Neutrophil (primary cell): Measurements from ENCODE around the gene CD63.
A peak's percentile ranks its signal among the peaks of the same experiment; 100 is the strongest.

Source experiments
- H3K27ac ChIP-seq: fragments of 200-600 bp; sonication (generic); 2 replicates; pipeline ENCODE4 v1.5.1; 2016; ENCODE audit warnings: mild to moderate bottlenecking, moderate library complexity
- H3K27me3 ChIP-seq: fragments of 200-600 bp; sonication (generic); 2 replicates; pipeline ENCODE4 v1.6.0; 2016; ENCODE audit warnings: mild to moderate bottlenecking
- H3K36me3 ChIP-seq: fragments of 200-600 bp; sonication (generic); 2 replicates; pipeline ENCODE4 v1.5.1; 2017
- H3K4me1 ChIP-seq, 2 experiments: fragments of 200-600 bp in 1 of 2; sonication (generic) in 1 of 2; 1 replicate in 1 of 2; 2 replicates in 1 of 2; pipeline versions ENCODE4 v1.5.1 to v1.6.1; 2013 to 2016; ENCODE audit warnings: low read depth in 1 of 2, low read length in 1 of 2, mild to moderate bottlenecking in 1 of 2, moderate library complexity in 1 of 2; ENCODE audit not compliant: control insufficient read depth in 1 of 2, insufficient read depth in 1 of 2
- H3K4me3 ChIP-seq, 2 experiments: fragments of 200-600 bp in 1 of 2; sonication (generic) in 1 of 2; 1 replicate in 1 of 2; 2 replicates in 1 of 2; pipeline ENCODE4 v1.5.1; 2013 to 2016; ENCODE audit warnings: low read depth in 1 of 2, low read length in 1 of 2, mild to moderate bottlenecking in 1 of 2, moderate library complexity in 1 of 2
- H3K9me3 ChIP-seq: fragments of 200-600 bp; sonication (generic); 2 replicates; pipeline ENCODE4 v1.5.1; 2016
- CTCF ChIP-seq: fragments of 200-600 bp; sonication (generic); IDR thresholded peaks from 2 replicates; pipeline ENCODE4 v1.5.1; 2016; ENCODE audit warnings: antibody characterized with exemption

The CD63 gene

GRCh38 chr12:55732288-55732687 lies 3.5 kb upstream of the CD63 start:
- Histone ChIP-seq H3K27ac (no peak overlapping the region), H3K4me3 (no peak overlapping the region), H3K4me1 (peaks cover 22 to 23% of the 10 kb centered on the region in 2 experiments), H3K36me3 (peaks cover under 1% of the 10 kb centered on the region), H3K27me3 (no peaks in the 10 kb centered on the region), H3K9me3 (no peaks in the 10 kb centered on the region)
- no peak for TF ChIP-seq CTCF

GRCh38 chr12:55729819-55730818 lies 1.3 kb upstream of the CD63 start:
- peak overlapping the region; percentile 69 to 88 for H3K4me3 ChIP-seq
- H3K27me3 ChIP-seq, result no peaks in the 10 kb centered on the region
- no peaks in the 10 kb centered on the region for H3K9me3 ChIP-seq
- peaks cover 22% of the 10 kb centered on the region for H3K36me3 ChIP-seq
- TF ChIP-seq CTCF, result no peak
- peak overlapping the region; percentile 95 for H3K27ac ChIP-seq
- peaks cover 33 to 39% of the 10 kb centered on the region in 2 experiments for H3K4me1 ChIP-seq

- no peaks in the 10 kb centered on the region for H3K9me3 ChIP-seq
- peak overlapping the region; percentile 69 to 88 for H3K4me3 ChIP-seq
- H3K27ac ChIP-seq, result peak overlapping the region; percentile 95
- no peak for TF ChIP-seq CTCF
- peaks cover 39% of the 10 kb centered on the region for H3K36me3 ChIP-seq
- peaks cover 46 to 49% of the 10 kb centered on the region in 2 experiments for H3K4me1 ChIP-seq
- no peaks in the 10 kb centered on the region for H3K27me3 ChIP-seq
Measured at GRCh38 chr12:55728186-55728938, 447 bp downstream of the CD63 start.

GRCh38 chr12:55727643-55728185 lies 1.1 kb downstream of the CD63 start:
- H3K9me3 ChIP-seq, result no peaks in the 10 kb centered on the region
- peaks cover 46 to 49% of the 10 kb centered on the region in 2 experiments for H3K4me1 ChIP-seq
- H3K27ac ChIP-seq, result peak overlapping the region; percentile 95
- no peak for TF ChIP-seq CTCF
- H3K27me3 ChIP-seq, result no peaks in the 10 kb centered on the region
- H3K4me3 ChIP-seq, result peak overlapping the region; percentile 69 to 88
- peaks cover 46% of the 10 kb centered on the region for H3K36me3 ChIP-seq

- H3K36me3 ChIP-seq, result peaks cover 53% of the 10 kb centered on the region
- H3K4me1 ChIP-seq, result peaks cover 46 to 49% of the 10 kb centered on the region in 2 experiments
- H3K27me3 ChIP-seq, result no peaks in the 10 kb centered on the region
- no peaks in the 10 kb centered on the region for H3K9me3 ChIP-seq
- peak overlapping the region; percentile 95 for H3K27ac ChIP-seq
- H3K4me3 ChIP-seq, result peak overlapping the region; percentile 69 to 88
- TF ChIP-seq CTCF, result no peak
Measured at GRCh38 chr12:55726971-55727370, 1.8 kb downstream of the CD63 start.
